NT2/D1 (cell line): ENCODE results near the gene TEAD4.

Source experiments
- SUZ12 ChIP-seq: IDR thresholded peaks from 2 replicates; pipeline ENCODE4 v1.6.1; 2011; ENCODE audit not compliant: insufficient read length, insufficient read depth; ENCODE audit errors: extremely low read depth
- YY1 ChIP-seq: IDR thresholded peaks from 2 replicates; pipeline ENCODE4 v1.6.1; 2011; ENCODE audit not compliant: insufficient read length, insufficient read depth

DNA sequence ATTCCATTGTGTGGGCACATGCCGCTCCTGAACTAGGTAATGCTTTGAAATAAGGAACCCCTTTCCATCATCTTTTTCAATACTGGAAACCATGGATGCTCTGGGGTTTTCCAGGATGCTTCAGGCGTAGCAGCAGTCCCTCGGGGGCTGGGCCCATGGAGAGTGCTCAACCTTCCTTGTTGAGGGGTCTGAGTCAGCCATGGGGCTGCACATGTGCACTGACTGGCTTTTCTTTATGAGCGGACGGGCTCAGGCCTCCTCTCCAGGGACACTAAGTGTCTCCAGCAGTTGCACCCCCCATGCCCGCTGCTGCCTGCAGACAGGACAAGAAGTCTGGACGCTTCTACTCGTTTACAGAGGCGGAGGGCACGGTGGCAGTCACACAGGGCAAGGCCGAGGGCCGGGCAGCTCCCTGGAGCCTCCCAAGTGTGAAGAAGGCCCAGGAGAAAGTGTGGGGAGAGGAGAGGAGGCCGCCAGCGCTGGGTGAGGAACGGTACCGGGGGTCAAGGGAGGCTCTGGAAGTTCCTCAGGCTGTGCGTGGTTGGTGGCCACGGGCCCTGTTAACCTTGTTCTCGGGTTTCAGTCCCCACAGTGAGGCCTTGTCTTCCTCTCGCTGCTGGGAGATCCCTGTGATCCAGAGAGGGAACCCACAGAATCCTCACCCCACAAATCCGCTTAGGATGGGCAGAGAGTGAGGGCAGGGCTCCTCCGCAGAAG, 51.2 kb downstream of the TEAD4 start:
- no peak for TF ChIP-seq SUZ12
- no peak for TF ChIP-seq YY1
